Transverse colon (tissue), 4 donors: Measurements from ENCODE around the gene UBASH3A. TPM values are rescaled to one million over a fixed set of nuclear protein-coding genes. Genes with fewer than 3 reads are reported as not detected.

Source experiments
- DNase-seq: peaks from one replicate; pipeline ENCODE4 v3.0.0-alpha.2; 2019
- H3K27ac ChIP-seq, 4 donors: fragments of 200-600 bp; sonication (generic); 2 replicates each; pipeline ENCODE4 v1.5.1; 2016 to 2018; ENCODE audit warnings: inconsistent platforms in 4 of 4
- H3K27me3 ChIP-seq: fragments of 200-600 bp; sonication (generic); 2 replicates; pipeline ENCODE4 v1.5.1; 2017; ENCODE audit warnings: inconsistent platforms
- H3K36me3 ChIP-seq, 4 donors: fragments of 200-600 bp; sonication (generic); 2 replicates each; pipeline ENCODE4 v1.5.1; 2017 to 2019; ENCODE audit warnings: inconsistent platforms in 4 of 4
- H3K4me1 ChIP-seq, 4 donors: fragments of 200-600 bp; sonication (generic); 2 replicates each; pipeline ENCODE4 v1.5.1; 2017 to 2020; ENCODE audit warnings: inconsistent platforms in 4 of 4
- H3K4me3 ChIP-seq, 4 donors: fragments of 200-600 bp; sonication (generic); 1 replicate in 1 of 4; 2 replicates in 3 of 4; pipeline versions ENCODE4 v1.5.1 to v1.6.1; 2017 to 2019; ENCODE audit warnings: inconsistent platforms in 4 of 4
- H3K9me3 ChIP-seq, 2 donors: fragments of 200-600 bp; sonication (generic); 2 replicates each; pipeline ENCODE4 v1.5.1; 2017 to 2019; ENCODE audit warnings: inconsistent platforms in 2 of 2
- CTCF ChIP-seq, 5 experiments: fragments of 200-600 bp in 3 of 5; fragments of 450-650 bp in 2 of 5; sonication (generic) in 3 of 5; IDR thresholded peaks; 1 replicate in 2 of 5; 2 replicates in 3 of 5; pipeline ENCODE4 v1.5.1; 2016 to 2017; ENCODE audit warnings: antibody characterized with exemption in 5 of 5, inconsistent platforms in 3 of 5, mild to moderate bottlenecking in 2 of 5, moderate library complexity in 1 of 5
- EP300 ChIP-seq: sonication (generic); formaldehyde crosslinking; IDR thresholded peaks from one replicate; pipeline ENCODE4 v1.6.1; 2017; ENCODE audit warnings: antibody characterized with exemption, low read depth
- POLR2A ChIP-seq: fragments of 450-650 bp; IDR thresholded peaks from one replicate; pipeline ENCODE4 v1.6.1; 2016; ENCODE audit warnings: antibody characterized with exemption, mild to moderate bottlenecking, moderate library complexity
- POLR2AphosphoS5 ChIP-seq, 3 donors: sonication (generic); formaldehyde crosslinking; IDR thresholded peaks; one replicate each; pipeline ENCODE4 v1.6.1; 2016; ENCODE audit warnings: antibody characterized with exemption in 3 of 3
- WGBS, 2 donors: methylation state at CpG; one replicate each; pipeline ENCODE4 v1.1.5; 2018; ENCODE audit warnings: low coverage in 1 of 2; 5-methylcytosine and 5-hydroxymethylcytosine counted together
- in situ Hi-C, 4 donors: fragments of 200-750 bp; cut with MboI; loops; one replicate each; pipeline versions ENCODE4 v1.15.0 to v1.15.1; 2017; ENCODE audit warnings: low sequenced_read_pairs in 3 of 4, low pct_ligation_motif_present in 1 of 4, low pct_unique_long_range_greater_than_20kb in 1 of 4
- intact Hi-C: fragments of 100-400 bp; cut with DNase I; formaldehyde crosslinking; loops from one replicate; pipeline ENCODE4 v1.15.1; 2023; ENCODE audit warnings: low total_unique reads
- total RNA-seq, 4 donors: library from RNA; depleted of rRNA; stranded (reverse); fragments of >200 nt; gene quantifications; one replicate each; pipeline ENCODE4 v1.1.0, GENCODE V29; 2016

UBASH3A gene
- total RNA-seq, 4 donors from 2014 or later, result 0.37 to 3.0 (median 0.82) TPM; not detected in 1

GRCh38 chr21:42476388-42477331 lies 73.0 kb downstream of the UBASH3A start:
- no peak for TF ChIP-seq EP300
- no peak for TF ChIP-seq POLR2AphosphoS5 (IDR thresholded peaks at IDR 0.05)
- no peak for TF ChIP-seq CTCF (IDR thresholded peaks at IDR 0.05)
- no peak for TF ChIP-seq POLR2A
- intact Hi-C loops, result no loop called here
- no peak overlapping the region for H3K27ac ChIP-seq
- WGBS, 2 donors, result 91% methylated on average over 23 of the region's 25 CpGs; no CpG with 5 or more reads in 1 of the 2 donors
- in situ Hi-C loops, result no loop called here
- H3K4me1 ChIP-seq, result peaks cover 5 to 22% (median 14%) of the 10 kb centered on the region in 4 donors
- H3K36me3 ChIP-seq, result no peaks in the 10 kb centered on the region
- DNase-seq, result no peak
- no peak overlapping the region for H3K4me3 ChIP-seq
- H3K27me3 ChIP-seq, result no peaks in the 10 kb centered on the region
- no peaks in the 10 kb centered on the region for H3K9me3 ChIP-seq

GRCh38 chr21:42478504-42478903 lies 74.8 kb downstream of the UBASH3A start:
- no peaks in the 10 kb centered on the region for H3K36me3 ChIP-seq
- intact Hi-C loops, result no loop called here
- TF ChIP-seq CTCF (IDR thresholded peaks at IDR 0.05), result no peak
- no peak for TF ChIP-seq POLR2A
- no peak for TF ChIP-seq POLR2AphosphoS5 (IDR thresholded peaks at IDR 0.05)
- no peak for TF ChIP-seq EP300

GRCh38 chr21:42479582-42479981 lies 75.9 kb downstream of the UBASH3A start:
- no peak overlapping the region for H3K4me3 ChIP-seq
- H3K27ac ChIP-seq, result no peak overlapping the region
- in situ Hi-C loops (no loop called here), intact Hi-C loops (no loop called here)
- peaks cover under 1 to 18% (median 7%) of the 10 kb centered on the region in 4 donors for H3K4me1 ChIP-seq
- no peak for TF ChIP-seq EP300
- 77 to 100% methylated on average over 1 to 5 of the region's 5 CpGs for WGBS, 2 donors
- no peaks in the 10 kb centered on the region for H3K27me3 ChIP-seq
- no peaks in the 10 kb centered on the region for H3K36me3 ChIP-seq
- DNase-seq, result no peak
- no peaks in the 10 kb centered on the region for H3K9me3 ChIP-seq

More at GRCh38 chr21:42478504-42478903, 74.8 kb downstream of the UBASH3A start:
- Histone ChIP-seq H3K27me3 (no peaks in the 10 kb centered on the region), H3K4me1 (peaks cover 7 to 27% (median 13%) of the 10 kb centered on the region in 4 donors), H3K4me3 (no peak overlapping the region), H3K27ac (no peak overlapping the region), H3K9me3 (no peaks in the 10 kb centered on the region)
- WGBS, 2 donors, result 81 to 89% methylated on average over 3 to 7 of the region's 7 CpGs
- DNase-seq, result no peak
- in situ Hi-C loops, result no loop called here

GRCh38 chr21:42480736-42481135 lies 77.0 kb downstream of the UBASH3A start:
- Histone ChIP-seq H3K4me3 (no peak overlapping the region), H3K4me1 (peaks cover 0 to 12% (median 4%) of the 10 kb centered on the region in 4 donors), H3K27me3 (no peaks in the 10 kb centered on the region), H3K27ac (no peak overlapping the region), H3K9me3 (no peaks in the 10 kb centered on the region), H3K36me3 (no peaks in the 10 kb centered on the region)
- intact Hi-C loops (no loop called here), in situ Hi-C loops (no loop called here)
- DNase-seq, result no peak
- TF ChIP-seq POLR2AphosphoS5 (IDR thresholded peaks at IDR 0.05) (no peak), POLR2A (no peak), EP300 (no peak), CTCF (IDR thresholded peaks at IDR 0.05) (no peak)
- WGBS, 2 donors, result 92 to 93% methylated on average over 8 to 10 of the region's 10 CpGs
